Fibroblast of lung (primary cell): ENCODE results near the gene VTA1.

Experiments
- CTCF ChIP-seq, 2 donors: IDR thresholded peaks in 1 of 2; conservative IDR thresholded peaks in 1 of 2; 1 replicate in 1 of 2; 2 replicates in 1 of 2; pipeline ENCODE4 v1.5.1; 2011 to 2012; ENCODE audit warnings: low read length in 2 of 2, control low read depth in 1 of 2, inconsistent platforms in 1 of 2, low read depth in 1 of 2, mild to moderate bottlenecking in 1 of 2
- EZH2 ChIP-seq: IDR thresholded peaks from 2 replicates; pipeline ENCODE4 v1.5.1; 2012; ENCODE audit warnings: low read length, control low read depth, mild to moderate bottlenecking; ENCODE audit errors: missing control alignments

- TF ChIP-seq EZH2 (no peak), CTCF (conservative IDR thresholded peaks at IDR 0.05 in 1 of 2, IDR thresholded peaks at IDR 0.05 in 1 of 2; ENCODE audit: low read depth in 1 of 2, low read length in 2 of 2) (no peak)
These were observed 15.7 kb downstream of the VTA1 start for GRCh38 chr6:142162780-142163179.
